Pancreas (tissue), 10 donors: ENCODE results near the gene ZFAND2B. TPM values are rescaled to one million over a fixed set of nuclear protein-coding genes. Genes with fewer than 3 reads are reported as not detected.

Experiments
- ATAC-seq, 4 donors: fragments of 200-7000 bp; cut with Tn5 transposase; one replicate each; pipeline versions ENCODE4 v1.8.0 to v1.9.1; 2020; ENCODE audit warnings: mild to moderate bottlenecking in 4 of 4, moderate library complexity in 4 of 4
- DNase-seq, 6 donors: peaks; one replicate each; pipeline ENCODE4 v3.0.0-alpha.2; 2020
- FAIRE-seq: peaks from 2 replicates; lab custom pipeline; 2012; peaks lifted over from hg19 to GRCh38; lab: Jason Lieb, UNC
- H3K27ac ChIP-seq, 4 donors: fragments of 200-600 bp; sonication (generic); 1 replicate in 3 of 4; 2 replicates in 1 of 4; pipeline versions ENCODE4 v1.5.0 to v1.8.0; 2020
- H3K27me3 ChIP-seq, 4 donors: fragments of 200-600 bp; one replicate each; pipeline ENCODE4 v1.8.0; 2021
- H3K36me3 ChIP-seq, 3 donors: fragments of 200-600 bp; sonication (generic) in 1 of 3; one replicate each; pipeline versions ENCODE4 v1.5.0 to v1.8.0; 2020 to 2021
- H3K4me1 ChIP-seq, 3 donors: fragments of 200-600 bp; one replicate each; pipeline ENCODE4 v1.8.0; 2021
- H3K4me3 ChIP-seq, 4 donors: fragments of 200-600 bp; sonication (generic) in 2 of 4; one replicate each; pipeline versions ENCODE4 v1.5.0 to v1.8.0; 2020 to 2021
- H3K9me3 ChIP-seq, 4 donors: fragments of 200-600 bp; one replicate each; pipeline ENCODE4 v1.8.0; 2021
- WGBS, 2 donors: extraction: QIAGEN DNeasy Blood & Tissue Kit; methylation state at CpG; one replicate each; pipeline ENCODE4 v1.1.7; 2013; 5-methylcytosine and 5-hydroxymethylcytosine counted together
- intact Hi-C, 3 donors: fragments of 100-400 bp; cut with DNase I; formaldehyde crosslinking; loops; one replicate each; pipeline versions ENCODE4 v1.11.1 to v1.14.2; 2022
- polyA plus RNA-seq, 2 donors: library from polyadenylated mRNA; stranded (reverse); fragments of 200-250 nt; gene quantifications; one replicate each; pipeline ENCODE4 v1.2.3, GENCODE V29; 2013
- total RNA-seq, 6 donors: library from RNA; stranded (reverse); fragmentation: NEBNext Ultra II Directional in 4 of 6; extraction: Animal tissue kit (Norgen Biotek cat#: 25700) in 4 of 6; gene quantifications; one replicate each; pipeline versions ENCODE4 v1.2.1 to v1.2.4, GENCODE V29; 2021 to 2023
- TF ChIP-seq, protein P1 (sequence below), 4 donors: fragments of 200-600 bp; sonication (generic) in 3 of 4; IDR thresholded peaks; one replicate each; pipeline versions ENCODE4 v1.5.0 to v1.8.0; 2021; ENCODE audit warnings: antibody characterized with exemption in 4 of 4
- donor health status: healthy with polysubstance abuse.
- donor health status: DM: no; HTN: no; CAD: no; lungs with moderate emphysema.
- donor health status: DM: no; HTN: no; CAD: no.
- donor health status: control.
- donor health status: control.
- donor health status: Bipolar disorder and iron deficiency.
- donor health status: DM: yes; HTN: yes; CAD: no.
- donor health status: DM: no; HTN: no; CAD: no.
- donor health status: DM: no; HTN: no; CAD: no.
- donor health status: DM: yes; HTN: yes; CAD: no.

The ZFAND2B gene
- total and polyA plus RNA-seq, 8 donors, result 18.9 to 66.9 (median 27.1) TPM

DNA sequence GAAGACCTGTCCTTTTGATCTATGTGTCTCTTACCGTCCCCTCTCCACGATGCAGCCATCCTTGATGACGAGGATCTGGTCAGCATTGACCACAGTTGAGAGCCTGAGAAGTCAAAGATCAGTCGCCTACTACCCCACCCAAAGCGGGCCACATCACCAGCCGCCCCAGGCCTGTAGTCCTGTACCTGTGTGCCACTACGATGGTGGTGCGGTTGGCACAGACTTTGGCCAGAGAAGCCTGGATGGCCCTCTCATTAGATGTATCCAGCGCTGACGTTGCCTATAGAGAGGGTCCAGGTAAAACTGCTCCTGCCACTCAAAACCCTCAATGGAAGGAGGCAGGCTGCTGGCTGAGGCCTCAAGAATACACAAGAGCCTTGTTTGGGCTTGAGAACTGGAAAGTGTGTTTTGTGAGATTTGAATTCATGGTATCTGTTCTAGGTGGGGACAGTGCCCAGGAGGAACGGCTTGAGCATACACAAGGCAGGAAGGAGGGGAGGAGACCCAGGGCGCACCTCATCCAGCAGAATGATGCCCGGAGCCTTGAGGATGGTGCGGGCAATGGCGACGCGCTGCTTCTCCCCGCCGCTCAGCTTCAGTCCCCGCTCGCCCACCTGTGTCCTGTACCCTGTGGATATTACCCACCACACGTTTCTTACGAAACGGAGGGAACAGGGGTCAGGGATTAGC lies 3.8 kb downstream of the ZFAND2B start:
- H3K4me1 ChIP-seq, result peaks cover 0 to 11% (median 5%) of the 10 kb centered on the region in 3 donors
- peaks cover 0 to 8% (median 0%) of the 10 kb centered on the region in 3 donors for H3K36me3 ChIP-seq
- no peaks in the 10 kb centered on the region for H3K9me3 ChIP-seq
- TF ChIP-seq, protein P1, sequence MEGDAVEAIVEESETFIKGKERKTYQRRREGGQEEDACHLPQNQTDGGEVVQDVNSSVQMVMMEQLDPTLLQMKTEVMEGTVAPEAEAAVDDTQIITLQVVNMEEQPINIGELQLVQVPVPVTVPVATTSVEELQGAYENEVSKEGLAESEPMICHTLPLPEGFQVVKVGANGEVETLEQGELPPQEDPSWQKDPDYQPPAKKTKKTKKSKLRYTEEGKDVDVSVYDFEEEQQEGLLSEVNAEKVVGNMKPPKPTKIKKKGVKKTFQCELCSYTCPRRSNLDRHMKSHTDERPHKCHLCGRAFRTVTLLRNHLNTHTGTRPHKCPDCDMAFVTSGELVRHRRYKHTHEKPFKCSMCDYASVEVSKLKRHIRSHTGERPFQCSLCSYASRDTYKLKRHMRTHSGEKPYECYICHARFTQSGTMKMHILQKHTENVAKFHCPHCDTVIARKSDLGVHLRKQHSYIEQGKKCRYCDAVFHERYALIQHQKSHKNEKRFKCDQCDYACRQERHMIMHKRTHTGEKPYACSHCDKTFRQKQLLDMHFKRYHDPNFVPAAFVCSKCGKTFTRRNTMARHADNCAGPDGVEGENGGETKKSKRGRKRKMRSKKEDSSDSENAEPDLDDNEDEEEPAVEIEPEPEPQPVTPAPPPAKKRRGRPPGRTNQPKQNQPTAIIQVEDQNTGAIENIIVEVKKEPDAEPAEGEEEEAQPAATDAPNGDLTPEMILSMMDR (IDR thresholded peaks at IDR 0.05), result no peak
- H3K4me3 ChIP-seq, result no peak overlapping the region
- 93 to 95% methylated on average over 24 of the region's 24 CpGs for WGBS, 2 donors
- ATAC-seq (no peak), FAIRE-seq (no peak), DNase-seq (peak in 1 of 6 donors; percentile 13)
- no peaks in the 10 kb centered on the region for H3K27me3 ChIP-seq
- H3K27ac ChIP-seq, result no peak overlapping the region
- intact Hi-C loops, result no loop called here

GRCh38 chr2:219210886-219211362 lies 4.3 kb downstream of the ZFAND2B start:
- Histone ChIP-seq H3K36me3 (peaks cover 0 to 8% (median 0%) of the 10 kb centered on the region in 3 donors), H3K4me1 (peaks cover 0 to 11% (median 5%) of the 10 kb centered on the region in 3 donors), H3K27me3 (no peaks in the 10 kb centered on the region), H3K4me3 (no peak overlapping the region), H3K9me3 (no peaks in the 10 kb centered on the region), H3K27ac (no peak overlapping the region)
- TF ChIP-seq, protein P1 (IDR thresholded peaks at IDR 0.05), result no peak
- DNase-seq (peak in 1 of 6 donors; percentile 7), ATAC-seq (no peak), FAIRE-seq (no peak)
- intact Hi-C loops, result no loop called here
- WGBS, 2 donors, result 90 to 95% methylated on average over 9 of the region's 9 CpGs

DNA sequence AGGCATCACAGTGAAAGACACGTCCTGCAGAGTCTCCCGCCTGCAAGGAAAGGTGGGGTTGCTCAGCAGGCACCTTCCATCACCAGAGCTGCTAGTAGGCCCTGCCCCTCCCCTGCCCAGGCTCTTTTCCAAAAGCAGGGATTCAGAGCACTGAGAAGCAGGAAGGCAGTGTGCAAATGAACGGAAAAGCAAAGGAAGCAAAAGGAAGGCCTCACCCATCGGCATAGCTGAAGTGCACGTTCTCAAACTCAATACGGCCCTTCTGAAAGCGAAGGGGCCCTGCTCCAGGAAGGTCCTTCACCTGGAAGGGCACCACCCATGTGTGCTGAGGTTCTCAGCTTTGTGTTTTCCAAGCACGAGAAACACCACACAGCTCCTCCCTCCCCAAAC lies 6.4 kb downstream of the ZFAND2B start:
- Histone ChIP-seq H3K27ac (no peak overlapping the region), H3K9me3 (no peaks in the 10 kb centered on the region), H3K4me3 (no peak overlapping the region), H3K4me1 (peaks cover 0 to 10% (median 7%) of the 10 kb centered on the region in 3 donors), H3K36me3 (peaks cover 0 to 8% (median 0%) of the 10 kb centered on the region in 3 donors), H3K27me3 (no peaks in the 10 kb centered on the region)
- FAIRE-seq, result no peak
- TF ChIP-seq, protein P1 (IDR thresholded peaks at IDR 0.05), result no peak
- DNase-seq, result no peak
- WGBS, 2 donors, result 86 to 89% methylated on average over 8 of the region's 8 CpGs
- no peak for ATAC-seq
- intact Hi-C loops, result no loop called here

DNA sequence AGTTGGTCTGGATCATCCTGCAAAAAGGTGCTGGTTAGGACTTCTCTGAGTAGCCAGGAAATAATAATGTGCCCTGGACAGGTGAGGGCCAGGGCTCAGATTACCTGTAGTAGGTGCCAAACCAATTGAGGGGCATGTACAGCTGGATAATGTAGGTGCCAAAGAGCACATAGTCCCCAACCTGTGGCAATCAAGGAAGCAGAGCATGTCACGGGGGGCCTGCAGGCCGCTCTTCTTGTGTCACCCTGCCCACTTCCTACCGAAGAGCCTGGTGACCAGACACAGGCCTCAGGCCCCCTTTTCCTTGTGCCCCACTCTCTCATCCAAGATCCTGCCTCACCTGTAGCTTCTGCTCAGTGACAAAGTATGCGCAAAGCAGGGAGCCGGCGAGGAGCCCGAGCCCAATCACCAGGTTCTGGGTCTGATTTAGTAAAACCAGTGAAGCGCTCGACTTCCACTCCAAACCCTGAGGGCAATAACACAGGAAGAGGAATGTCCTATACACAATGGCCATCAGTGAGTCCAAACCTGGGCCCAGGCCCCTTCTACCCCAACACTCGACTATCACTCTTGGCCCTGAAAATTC lies 7.0 kb downstream of the ZFAND2B start:
- ATAC-seq (no peak), DNase-seq (no peak), FAIRE-seq (no peak)
- Histone ChIP-seq H3K27me3 (no peaks in the 10 kb centered on the region), H3K27ac (no peak overlapping the region), H3K4me1 (peaks cover 0 to 13% (median 12%) of the 10 kb centered on the region in 3 donors), H3K9me3 (no peaks in the 10 kb centered on the region), H3K36me3 (peaks cover 0 to 8% (median 0%) of the 10 kb centered on the region in 3 donors), H3K4me3 (no peak overlapping the region)
- 92 to 96% methylated on average over 10 of the region's 10 CpGs for WGBS, 2 donors
- TF ChIP-seq, protein P1 (IDR thresholded peaks at IDR 0.05), result no peak
- intact Hi-C loops, result no loop called here
